ENCODE results near the gene MYO1G. TPM values are rescaled to one million over a fixed set of nuclear protein-coding genes. Genes with fewer than 3 reads are reported as not detected.

MYO1G gene
- total RNA-seq, 2 experiments from 2014 or later: 369 to 376 TPM

- DNase-seq (no peak), ATAC-seq (no peak)
- Mint-ChIP-seq H3K27ac (peak overlapping the region; percentile 99), H3K27me3 (no peaks in the 10 kb centered on the region), H3K9me3 (ENCODE audit: low read depth) (no peaks in the 10 kb centered on the region), H3K4me1 (peaks cover 41% of the 10 kb centered on the region), H3K4me3 (peak overlapping the region; percentile 99), H3K36me3 (ENCODE audit: low read depth) (peaks cover 37% of the 10 kb centered on the region)
- ChIA-PET CTCF (interaction anchor here (0.6 to 1.6 kb wide), 2 partner anchors 34 to 148 kb away, joined by 3 to 4 read pairs; no protein-coding TSS in a partner anchor), POLR2A (interaction anchor here (0.7 kb wide), 2 partner anchors 8 to 9 kb away, joined by 3 to 4 read pairs; no protein-coding TSS in a partner anchor)
- intact Hi-C loops (cut with DNase I, micrococcal nuclease): loop anchor here in 1 of 2 experiments (2.0 to 10.0 kb wide), 4 partner anchors 191 to 1061 kb away; partner anchors contain the start of genes PPIA and UBE2D4
Observed at GRCh38 chr7:44987996-44988395, 9.2 kb upstream of the MYO1G start.

- Mint-ChIP-seq H3K4me3 (peak overlapping the region; percentile 99), H3K36me3 (ENCODE audit: low read depth) (peaks cover 42% of the 10 kb centered on the region), H3K9me3 (ENCODE audit: low read depth) (no peaks in the 10 kb centered on the region), H3K27me3 (no peaks in the 10 kb centered on the region), H3K4me1 (peaks cover 44% of the 10 kb centered on the region), H3K27ac (peak overlapping the region; percentile 99)
- intact Hi-C loops (cut with DNase I, micrococcal nuclease): loop anchor here in 1 of 2 experiments (2.0 to 10.0 kb wide), 4 partner anchors 191 to 1060 kb away; partner anchors contain the start of genes PPIA and UBE2D4
- ChIA-PET CTCF (no interaction called here), POLR2A (interaction anchor here (0.7 kb wide), 1 partner anchor 9 kb away, joined by 3 read pairs; no protein-coding TSS in a partner anchor)
- no peak for ATAC-seq
- no peak for DNase-seq
Observed at GRCh38 chr7:44987457-44987856, 8.6 kb upstream of the MYO1G start.

- peak overlapping the region; percentile 99 for H3K4me3 Mint-ChIP-seq
- peaks cover 52% of the 10 kb centered on the region for H3K4me1 Mint-ChIP-seq
- intact Hi-C loops (cut with DNase I, micrococcal nuclease): loop anchor here (1.0 to 10.0 kb wide), 10 partner anchors 13 to 1059 kb away; partner anchors contain the start of genes OGDH (in 1 of the 2), PPIA (in 1 of the 2), PURB (in 1 of the 2) and TBRG4 (in 1 of the 2)
- H3K9me3 Mint-ChIP-seq (ENCODE audit: low read depth): no peaks in the 10 kb centered on the region
- CTCF ChIA-PET: interaction anchor here (0.6 to 2.1 kb wide), 5 partner anchors 8 to 150 kb away, joined by 3 to 8 read pairs (median 6); no protein-coding TSS in a partner anchor
- peak overlapping the region; percentile 99 for H3K27ac Mint-ChIP-seq
- H3K27me3 Mint-ChIP-seq: no peaks in the 10 kb centered on the region
- POLR2A ChIA-PET: interaction anchor here (0.6 to 1.1 kb wide), 5 partner anchors 10 to 123 kb away, joined by 5 to 12 read pairs (median 8); partner anchors contain the start of gene CCM2
- H3K36me3 Mint-ChIP-seq (ENCODE audit: low read depth): peaks cover 53% of the 10 kb centered on the region
- ATAC-seq: peak; percentile 90
- DNase-seq: peak; percentile 99
Observed at GRCh38 chr7:44986218-44987053, 7.6 kb upstream of the MYO1G start.

- Mint-ChIP-seq H3K36me3 (ENCODE audit: low read depth) (peaks cover 53% of the 10 kb centered on the region), H3K4me1 (peaks cover 57% of the 10 kb centered on the region), H3K27ac (peak overlapping the region; percentile 99), H3K27me3 (no peaks in the 10 kb centered on the region), H3K9me3 (ENCODE audit: low read depth) (no peaks in the 10 kb centered on the region), H3K4me3 (peak overlapping the region; percentile 99)
- ATAC-seq (no peak), DNase-seq (no peak)
- ChIA-PET POLR2A (interaction anchor here (0.6 to 1.1 kb wide), 5 partner anchors 11 to 124 kb away, joined by 5 to 12 read pairs (median 8); partner anchors contain the start of gene CCM2), CTCF (interaction anchor here (0.6 to 2.1 kb wide), 5 partner anchors 8 to 150 kb away, joined by 3 to 8 read pairs (median 6); no protein-coding TSS in a partner anchor)
- intact Hi-C loops (cut with DNase I, micrococcal nuclease): loop anchor here (1.0 to 10.0 kb wide), 10 partner anchors 13 to 1059 kb away; partner anchors contain the start of genes OGDH (in 1 of the 2), PPIA (in 1 of the 2), PURB (in 1 of the 2) and TBRG4 (in 1 of the 2)
Observed at GRCh38 chr7:44985900-44986217, 7.0 kb upstream of the MYO1G start.

GRCh38 chr7:44985033-44985695 lies 6.3 kb upstream of the MYO1G start:
- Mint-ChIP-seq H3K27me3 (no peaks in the 10 kb centered on the region), H3K4me1 (peaks cover 64% of the 10 kb centered on the region), H3K27ac (peak overlapping the region; percentile 99), H3K9me3 (ENCODE audit: low read depth) (no peaks in the 10 kb centered on the region), H3K36me3 (ENCODE audit: low read depth) (peaks cover 55% of the 10 kb centered on the region), H3K4me3 (peak overlapping the region; percentile 99)
- POLR2A ChIA-PET: interaction anchor here (0.6 to 6.8 kb wide), 6 partner anchors 11 to 124 kb away, joined by 5 to 99 read pairs (median 9); partner anchors contain the start of gene CCM2
- CTCF ChIA-PET: interaction anchor here (0.6 to 2.1 kb wide), 7 partner anchors 8 to 404 kb away, joined by 3 to 8 read pairs (median 4); no protein-coding TSS in a partner anchor
- intact Hi-C loops (cut with DNase I, micrococcal nuclease): loop anchor here in 1 of 2 experiments (5.0 to 10.0 kb wide), 3 partner anchors 782 to 1058 kb away; partner anchors contain the start of gene UBE2D4
- DNase-seq: peak; percentile 6
- no peak for ATAC-seq

- intact Hi-C loops (cut with DNase I, micrococcal nuclease): loop anchor here (5.0 to 10.0 kb wide), 4 partner anchors 153 to 960 kb away; partner anchors contain the start of gene PPIA (in 1 of the 2)
- Mint-ChIP-seq H3K36me3 (ENCODE audit: low read depth) (peaks cover 55% of the 10 kb centered on the region), H3K4me1 (peaks cover 72% of the 10 kb centered on the region), H3K4me3 (peak overlapping the region; percentile 99), H3K27ac (peak overlapping the region; percentile 99), H3K27me3 (no peaks in the 10 kb centered on the region), H3K9me3 (ENCODE audit: low read depth) (no peaks in the 10 kb centered on the region)
- DNase-seq: no peak
- ChIA-PET POLR2A (interaction anchor here (2.7 to 6.8 kb wide), 2 partner anchors 10 to 15 kb away, joined by 12 to 99 read pairs; partner anchors contain the start of gene CCM2), CTCF (interaction anchor here (1.0 to 2.1 kb wide), 3 partner anchors 12 to 403 kb away, joined by 3 to 6 read pairs (median 4); no protein-coding TSS in a partner anchor)
- no peak for ATAC-seq
Observed at GRCh38 chr7:44984478-44984758, 5.6 kb upstream of the MYO1G start.

GRCh38 chr7:44983742-44984477 lies 5.1 kb upstream of the MYO1G start:
- ChIA-PET POLR2A (interaction anchor here (0.8 to 6.8 kb wide), 3 partner anchors 10 to 185 kb away, joined by 3 to 99 read pairs (median 12); partner anchors contain the start of gene CCM2), CTCF (interaction anchor here (1.0 to 3.7 kb wide), 5 partner anchors 10 to 403 kb away, joined by 3 to 20 read pairs (median 6); no protein-coding TSS in a partner anchor)
- Mint-ChIP-seq H3K27ac (peak overlapping the region; percentile 99), H3K4me1 (peaks cover 70% of the 10 kb centered on the region), H3K9me3 (ENCODE audit: low read depth) (no peaks in the 10 kb centered on the region), H3K4me3 (peak overlapping the region; percentile 99), H3K27me3 (no peaks in the 10 kb centered on the region), H3K36me3 (ENCODE audit: low read depth) (peaks cover 59% of the 10 kb centered on the region)
- ATAC-seq: no peak
- intact Hi-C loops (cut with DNase I, micrococcal nuclease): loop anchor here (5.0 to 10.0 kb wide), 4 partner anchors 153 to 959 kb away; partner anchors contain the start of gene PPIA (in 1 of the 2)
- peak; percentile 23 for DNase-seq

- no peaks in the 10 kb centered on the region for H3K9me3 Mint-ChIP-seq (ENCODE audit: low read depth)
- CTCF ChIA-PET: interaction anchor here (0.6 to 3.7 kb wide), 5 partner anchors 9 to 153 kb away, joined by 3 to 20 read pairs (median 4); partner anchors contain the start of gene H2AZ2
- intact Hi-C loops (cut with DNase I, micrococcal nuclease): loop anchor here (5.0 to 10.0 kb wide), 4 partner anchors 154 to 958 kb away; partner anchors contain the start of gene PPIA (in 1 of the 2)
- peak overlapping the region; percentile 99 for H3K4me3 Mint-ChIP-seq
- DNase-seq (peak; percentile 11), ATAC-seq (no peak)
- peak overlapping the region; percentile 99 for H3K27ac Mint-ChIP-seq
- POLR2A ChIA-PET: interaction anchor here (0.8 to 6.8 kb wide), 4 partner anchors 9 to 184 kb away, joined by 3 to 99 read pairs (median 11); partner anchors contain the start of gene CCM2
- H3K36me3 Mint-ChIP-seq (ENCODE audit: low read depth): peaks cover 68% of the 10 kb centered on the region
- no peaks in the 10 kb centered on the region for H3K27me3 Mint-ChIP-seq
- peaks cover 63% of the 10 kb centered on the region for H3K4me1 Mint-ChIP-seq
Observed at GRCh38 chr7:44982970-44983369, 4.2 kb upstream of the MYO1G start.

DNA sequence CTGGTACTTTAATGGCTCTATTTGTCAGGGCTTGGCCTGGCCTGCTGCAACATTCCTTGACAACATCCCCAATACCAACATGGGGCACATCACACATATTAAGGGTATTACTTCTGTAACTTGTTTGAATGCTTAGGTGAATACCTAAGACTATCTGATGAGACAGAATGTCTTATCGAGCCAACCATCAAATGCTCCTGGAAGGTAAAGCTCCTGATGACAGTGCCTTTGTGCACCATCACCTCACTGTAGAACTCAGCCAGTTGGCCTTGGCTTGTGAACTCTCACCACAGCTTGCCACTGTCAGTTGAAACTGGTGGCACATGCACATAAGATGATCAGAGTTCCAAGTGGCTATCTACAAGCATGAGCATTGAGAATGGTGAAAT lies 3.7 kb upstream of the MYO1G start:
- Mint-ChIP-seq H3K9me3 (ENCODE audit: low read depth) (no peaks in the 10 kb centered on the region), H3K27me3 (no peaks in the 10 kb centered on the region), H3K36me3 (ENCODE audit: low read depth) (peaks cover 72% of the 10 kb centered on the region), H3K27ac (peak overlapping the region; percentile 99), H3K4me1 (peaks cover 61% of the 10 kb centered on the region), H3K4me3 (peak overlapping the region; percentile 99)
- POLR2A ChIA-PET: interaction anchor here (0.6 to 6.8 kb wide), 6 partner anchors 9 to 347 kb away, joined by 3 to 99 read pairs (median 11); partner anchors contain the start of genes CCM2 and H2AZ2
- no peak for ATAC-seq
- intact Hi-C loops (cut with DNase I, micrococcal nuclease): loop anchor here (5.0 to 10.0 kb wide), 4 partner anchors 155 to 958 kb away; partner anchors contain the start of gene PPIA (in 1 of the 2)
- CTCF ChIA-PET: interaction anchor here (0.6 to 3.7 kb wide), 5 partner anchors 9 to 153 kb away, joined by 3 to 20 read pairs (median 4); partner anchors contain the start of gene H2AZ2
- DNase-seq: peak; percentile 39

All from activated CD4-positive, alpha-beta T cell treated with anti-CD3 and anti-CD28 coated beads for 36 hours (primary cell).